KOPT-K1 (cell line): ENCODE results near the gene SPATS1.
"Not testable (repeated sequence)": the region's sequence is repeated elsewhere in the genome, so short reads cannot be mapped to it uniquely, and the experiment has no call there.

Experiments used
- H3K27ac ChIP-seq: fragments of 200-600 bp; sonication (generic); 2 replicates; pipeline ENCODE4 v1.5.1; 2016; ENCODE audit warnings: antibody characterized with exemption, mild to moderate bottlenecking, low read depth, low read length; ENCODE audit not compliant: poor library complexity, severe bottlenecking
- H3K36me3 ChIP-seq: fragments of 200-600 bp; sonication (generic); 2 replicates; pipeline ENCODE4 v1.5.1; 2017; ENCODE audit warnings: antibody characterized with exemption, mild to moderate bottlenecking, low read length, moderate library complexity; ENCODE audit not compliant: insufficient read depth
- H3K9me3 ChIP-seq: fragments of 200-600 bp; sonication (generic); 2 replicates; pipeline ENCODE4 v1.5.1; 2017; ENCODE audit warnings: antibody characterized with exemption, low read length, mild to moderate bottlenecking; ENCODE audit not compliant: insufficient read depth, poor library complexity, severe bottlenecking

The SPATS1 gene

DNA sequence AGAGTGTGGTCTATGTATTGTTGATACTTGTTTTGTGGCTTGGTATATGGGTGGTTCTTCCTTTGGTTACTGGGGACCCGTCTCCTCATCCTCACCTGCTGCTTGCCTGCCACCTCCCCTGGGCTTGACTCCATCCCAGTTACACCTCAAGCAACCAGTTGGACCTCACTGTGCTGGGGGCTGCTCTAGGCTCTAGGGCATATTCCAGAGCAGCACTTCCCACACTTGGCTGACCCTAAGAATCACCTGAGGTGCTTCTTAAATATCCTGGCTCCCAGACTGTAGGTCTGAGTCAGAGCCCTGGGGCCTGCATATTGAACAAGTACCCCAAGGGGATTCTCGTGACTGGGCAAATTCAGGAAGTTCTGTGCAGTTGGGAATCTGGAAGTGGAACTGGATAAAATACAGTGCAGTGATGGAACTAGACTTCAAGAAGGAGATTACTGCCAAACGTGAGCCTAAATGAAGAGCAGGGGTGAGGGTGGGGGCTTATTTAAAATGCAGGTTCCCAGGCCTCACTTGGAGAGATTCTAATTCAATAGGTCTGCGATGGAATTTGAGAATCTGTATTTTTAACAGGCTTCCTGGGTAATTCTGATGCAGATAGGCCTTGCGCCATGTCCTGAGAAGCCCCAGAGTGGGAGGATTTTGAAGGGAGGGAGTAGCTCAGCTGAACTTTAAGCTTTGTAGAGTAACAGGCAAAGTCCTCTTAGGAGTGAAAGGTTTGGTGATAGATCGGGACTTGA is 7.6 kb downstream of the SPATS1 start:
- Histone ChIP-seq H3K9me3 (no peaks in the 10 kb centered on the region), H3K27ac (no peak overlapping the region), H3K36me3 (no peaks in the 10 kb centered on the region)

DNA sequence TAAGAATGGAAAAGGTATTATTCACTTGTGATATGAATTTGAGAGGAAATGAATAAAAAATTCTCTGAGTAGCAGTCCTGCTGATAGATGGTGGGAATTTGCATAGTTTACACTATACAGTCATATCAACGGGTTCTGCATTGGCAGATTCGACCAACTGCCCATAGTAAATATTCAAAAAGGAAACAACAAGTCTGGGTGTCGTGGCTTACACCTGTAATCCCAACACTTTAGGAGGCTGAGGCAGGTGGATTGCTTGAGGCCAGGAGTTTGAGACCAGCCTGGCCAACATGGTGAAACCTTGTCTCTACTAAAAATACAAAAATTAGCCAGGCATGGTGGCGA is 8.2 kb downstream of the SPATS1 start:
- not testable (repeated sequence) for H3K36me3 ChIP-seq, H3K9me3 ChIP-seq, H3K27ac ChIP-seq

GRCh38 chr6:44352259-44352658 is 9.8 kb downstream of the SPATS1 start:
- H3K36me3 ChIP-seq, result no peaks in the 10 kb centered on the region
- no peak overlapping the region for H3K27ac ChIP-seq
- H3K9me3 ChIP-seq, result no peaks in the 10 kb centered on the region

GRCh38 chr6:44353336-44353735 is 10.9 kb downstream of the SPATS1 start:
- H3K9me3 ChIP-seq, result no peaks in the 10 kb centered on the region
- no peaks in the 10 kb centered on the region for H3K36me3 ChIP-seq
- H3K27ac ChIP-seq, result no peak overlapping the region

- Histone ChIP-seq H3K36me3 (no peaks in the 10 kb centered on the region), H3K27ac (no peak overlapping the region), H3K9me3 (no peaks in the 10 kb centered on the region)
Measured at GRCh38 chr6:44355640-44356039, 13.2 kb downstream of the SPATS1 start.

GRCh38 chr6:44356487-44356886 is 14.0 kb downstream of the SPATS1 start:
- H3K27ac ChIP-seq, result no peak overlapping the region
- H3K36me3 ChIP-seq, result no peaks in the 10 kb centered on the region
- H3K9me3 ChIP-seq, result no peaks in the 10 kb centered on the region

- Histone ChIP-seq H3K9me3 (no peaks in the 10 kb centered on the region), H3K36me3 (no peaks in the 10 kb centered on the region), H3K27ac (no peak overlapping the region)
Measured at GRCh38 chr6:44359973-44360372, 17.5 kb downstream of the SPATS1 start.

GRCh38 chr6:44361947-44362346 is 19.5 kb downstream of the SPATS1 start:
- Histone ChIP-seq H3K9me3 (no peaks in the 10 kb centered on the region), H3K36me3 (no peaks in the 10 kb centered on the region)

DNA sequence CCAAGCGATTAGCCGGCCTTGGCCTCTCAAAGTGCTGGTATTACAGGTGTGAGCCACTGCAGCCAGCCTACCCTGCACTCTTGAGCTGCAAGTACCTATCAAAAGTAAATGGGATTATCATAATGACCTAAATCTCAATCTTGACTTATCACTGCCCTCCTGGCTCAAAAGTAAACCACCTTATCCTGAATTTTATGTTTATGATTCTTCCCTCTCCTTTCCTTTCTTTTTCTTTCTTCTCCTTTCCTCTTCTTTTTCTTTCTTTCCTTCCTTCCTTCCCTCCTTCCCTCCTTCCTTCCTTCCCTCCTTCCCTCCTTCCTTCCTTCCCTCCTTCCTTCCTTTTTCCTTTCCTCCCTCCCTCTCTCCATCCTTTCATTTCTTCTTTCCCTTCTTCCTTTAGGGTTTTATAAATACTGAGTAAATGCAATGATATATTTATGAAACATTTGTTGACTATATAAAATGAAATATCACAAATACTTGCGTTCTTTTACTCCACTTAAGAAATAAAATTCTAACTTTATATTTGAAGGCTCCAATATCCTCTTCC is 21.0 kb downstream of the SPATS1 start:
- no peak overlapping the region for H3K27ac ChIP-seq
- H3K36me3 ChIP-seq, result no peaks in the 10 kb centered on the region
- H3K9me3 ChIP-seq, result no peaks in the 10 kb centered on the region

More at GRCh38 chr6:44361947-44362346, 19.5 kb downstream of the SPATS1 start:
- H3K27ac ChIP-seq, result no peak overlapping the region

- Histone ChIP-seq H3K36me3 (no peaks in the 10 kb centered on the region), H3K27ac (no peak overlapping the region), H3K9me3 (no peaks in the 10 kb centered on the region)
Measured at GRCh38 chr6:44366781-44367180, 24.3 kb downstream of the SPATS1 start.

DNA sequence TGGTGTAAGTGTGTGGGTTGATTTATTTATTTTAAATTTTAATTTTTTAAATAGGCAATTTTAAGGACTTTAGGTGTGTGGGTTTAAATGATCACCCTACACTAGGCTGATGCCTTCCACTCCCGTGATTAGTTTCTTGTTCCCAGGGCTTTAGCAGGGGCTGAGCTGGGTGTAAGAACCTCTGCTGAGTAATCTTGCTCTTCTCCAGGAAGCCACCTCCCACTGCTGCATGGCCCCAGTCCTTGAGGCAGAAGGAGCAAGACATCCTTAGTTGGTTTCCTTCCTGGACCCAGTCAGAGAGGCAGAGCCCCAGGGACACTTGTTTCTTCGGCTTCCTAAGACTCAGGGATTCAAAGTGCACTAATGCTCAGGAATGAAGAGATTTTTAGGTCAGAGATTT is 25.2 kb downstream of the SPATS1 start:
- H3K36me3 ChIP-seq, result no peaks in the 10 kb centered on the region
- H3K9me3 ChIP-seq, result no peaks in the 10 kb centered on the region
- H3K27ac ChIP-seq, result no peak overlapping the region

- Histone ChIP-seq H3K9me3 (no peaks in the 10 kb centered on the region), H3K36me3 (no peaks in the 10 kb centered on the region), H3K27ac (no peak overlapping the region)
Measured at GRCh38 chr6:44373051-44373450, 30.6 kb downstream of the SPATS1 start.

GRCh38 chr6:44373787-44374186 is 31.3 kb downstream of the SPATS1 start:
- Histone ChIP-seq H3K36me3 (no peaks in the 10 kb centered on the region), H3K27ac (no peak overlapping the region), H3K9me3 (no peaks in the 10 kb centered on the region)

DNA sequence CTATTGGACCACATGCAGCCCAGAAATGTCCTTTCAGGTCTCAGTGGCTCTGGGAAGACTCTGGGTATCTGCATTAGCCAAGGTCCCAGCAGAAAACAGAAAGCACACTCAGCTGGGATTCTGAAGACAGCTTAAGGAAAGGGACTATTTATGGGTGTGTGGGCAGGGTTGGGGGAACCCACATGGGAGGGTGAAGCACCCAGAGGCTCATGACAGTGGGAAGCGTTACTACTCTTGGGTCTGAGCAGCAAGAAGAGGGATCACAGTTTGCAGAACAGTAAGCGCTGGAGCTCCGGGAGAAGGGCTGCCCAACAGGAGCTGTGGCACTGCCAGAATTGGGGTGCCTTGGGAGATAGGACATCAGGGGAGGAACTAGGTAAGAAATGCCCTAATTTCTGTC is 32.6 kb downstream of the SPATS1 start:
- no peaks in the 10 kb centered on the region for H3K9me3 ChIP-seq
- H3K27ac ChIP-seq, result no peak overlapping the region
- H3K36me3 ChIP-seq, result no peaks in the 10 kb centered on the region

- Histone ChIP-seq H3K36me3 (no peaks in the 10 kb centered on the region), H3K9me3 (no peaks in the 10 kb centered on the region), H3K27ac (no peak overlapping the region)
Measured at GRCh38 chr6:44377484-44377883, 35.0 kb downstream of the SPATS1 start.

- no peak overlapping the region for H3K27ac ChIP-seq
- H3K36me3 ChIP-seq, result no peaks in the 10 kb centered on the region
- no peaks in the 10 kb centered on the region for H3K9me3 ChIP-seq
Measured at GRCh38 chr6:44377971-44378370, 35.5 kb downstream of the SPATS1 start.
